HG03025 (cell line): ENCODE data around the gene KIRREL2.
"Not testable (repeated sequence)": the region's sequence is repeated elsewhere in the genome, so short reads cannot be mapped to it uniquely, and the experiment has no call there.

Experiments
- ATAC-seq: cut with Tn5 transposase; IDR thresholded peaks from one replicate; pipeline ENCODE4 v1.9.1; 2021; ENCODE audit warnings: mild to moderate bottlenecking, moderate library complexity; ENCODE audit not compliant: unreplicated experiment, low FRiP score

The KIRREL2 gene

DNA sequence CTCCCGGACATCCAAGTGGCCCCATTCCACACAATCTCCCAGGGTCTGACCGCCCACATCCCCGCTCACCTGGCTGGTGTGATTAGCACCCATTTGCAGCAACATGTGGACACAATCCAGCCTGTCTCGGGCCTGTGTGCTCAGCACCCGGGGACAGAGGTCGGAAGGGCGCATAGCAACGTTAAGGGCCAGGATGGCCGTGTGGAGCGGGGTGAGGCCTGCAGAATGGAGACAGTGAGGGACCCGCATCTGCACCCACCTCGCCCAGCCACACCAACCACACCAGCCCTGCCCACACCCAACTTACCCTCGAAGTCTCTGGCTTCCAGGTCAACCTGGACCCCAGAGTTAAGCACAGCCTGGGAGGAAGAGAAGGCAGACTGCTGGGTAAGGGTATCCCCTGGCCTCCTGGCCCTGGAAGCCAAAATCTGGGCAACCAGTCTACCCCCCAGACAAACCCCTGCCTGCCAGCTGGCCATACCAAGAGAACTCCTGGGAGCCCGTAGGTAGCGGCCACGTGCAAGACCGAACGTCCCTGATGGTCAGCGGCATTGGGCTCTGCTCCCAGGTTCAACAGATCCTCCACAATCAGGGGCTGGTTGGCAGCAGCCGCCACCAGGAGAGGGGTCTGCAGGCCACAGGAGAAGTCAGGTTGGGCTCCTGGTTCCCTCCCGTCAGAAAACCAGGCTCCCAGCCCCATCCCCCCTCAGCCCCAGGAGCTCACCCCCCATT, 39.4 kb downstream of the KIRREL2 start:
- ATAC-seq: no peak

DNA sequence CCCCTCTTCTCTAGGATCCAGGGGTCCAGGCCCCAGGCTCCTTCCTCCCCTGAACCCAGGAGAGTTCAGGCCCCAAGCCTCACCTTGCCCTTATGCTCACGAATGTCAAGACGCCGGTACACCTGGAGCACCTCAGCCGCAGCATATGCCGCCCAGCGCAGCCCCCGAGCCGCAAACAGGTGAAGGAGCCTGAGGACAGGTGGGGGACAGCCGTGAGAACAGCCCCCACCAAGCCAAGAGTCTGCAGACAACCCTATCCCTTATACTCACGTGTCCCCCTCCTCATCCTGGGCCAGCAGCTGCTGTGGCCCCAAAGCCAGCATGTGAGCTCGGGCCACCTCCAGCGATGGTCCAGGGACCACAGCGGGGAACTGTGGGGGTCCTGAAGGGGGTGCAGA, 39.9 kb downstream of the KIRREL2 start:
- ATAC-seq: no peak

DNA sequence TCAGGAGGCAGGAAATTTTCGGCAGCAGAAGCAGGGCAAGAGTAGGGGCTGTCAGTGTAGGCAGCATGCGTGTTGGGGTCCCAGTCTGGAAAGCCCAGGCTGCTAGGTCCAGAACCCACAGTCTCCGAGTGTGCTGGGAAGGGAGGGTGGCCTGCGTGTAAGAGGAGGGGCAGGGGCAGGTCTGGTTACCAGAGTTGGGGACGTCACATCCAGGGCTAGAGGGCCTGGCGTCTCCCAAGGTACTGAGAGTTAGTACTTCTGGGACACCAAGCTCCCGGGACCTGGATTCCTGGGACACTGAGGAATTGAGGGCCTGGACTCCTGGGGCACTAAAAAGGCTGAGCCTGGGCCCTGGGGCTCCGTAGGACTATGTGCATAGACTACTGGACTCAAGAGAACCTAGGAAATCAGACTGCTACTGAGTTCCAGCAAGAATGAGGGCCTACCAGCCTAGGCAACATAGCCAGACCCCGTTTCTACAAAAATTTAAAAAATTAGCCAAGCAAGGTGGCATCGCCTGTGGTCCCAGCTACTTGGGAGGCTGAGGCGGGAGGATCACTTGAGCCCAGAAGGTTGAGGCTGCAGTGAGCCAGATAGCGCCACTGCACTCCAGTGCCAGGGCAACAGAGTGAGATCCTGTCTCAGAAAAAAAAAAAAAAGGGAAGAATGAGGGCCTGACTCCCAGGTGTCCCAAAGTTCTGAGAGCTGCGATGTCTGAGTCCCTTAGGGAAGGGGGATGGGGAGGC, 41.2 kb downstream of the KIRREL2 start:
- no peak for ATAC-seq

GRCh38 chr19:35898499-35898809, 41.7 kb downstream of the KIRREL2 start:
- no peak for ATAC-seq

GRCh38 chr19:35899547-35900214, 43.0 kb downstream of the KIRREL2 start:
- ATAC-seq: no peak

- no peak for ATAC-seq
Observed at GRCh38 chr19:35901055-35901644, 44.4 kb downstream of the KIRREL2 start.

GRCh38 chr19:35901854-35902661, 45.3 kb downstream of the KIRREL2 start, which contains the start of gene HCST:
Gene HCST, plus strand, starts transcription at chr19:35902529. Its CDS starts 65 bp downstream, at chr19:35902594.
- no peak for ATAC-seq

GRCh38 chr19:35902870-35903475, 46.3 kb downstream of the KIRREL2 start:
- no peak for ATAC-seq

DNA sequence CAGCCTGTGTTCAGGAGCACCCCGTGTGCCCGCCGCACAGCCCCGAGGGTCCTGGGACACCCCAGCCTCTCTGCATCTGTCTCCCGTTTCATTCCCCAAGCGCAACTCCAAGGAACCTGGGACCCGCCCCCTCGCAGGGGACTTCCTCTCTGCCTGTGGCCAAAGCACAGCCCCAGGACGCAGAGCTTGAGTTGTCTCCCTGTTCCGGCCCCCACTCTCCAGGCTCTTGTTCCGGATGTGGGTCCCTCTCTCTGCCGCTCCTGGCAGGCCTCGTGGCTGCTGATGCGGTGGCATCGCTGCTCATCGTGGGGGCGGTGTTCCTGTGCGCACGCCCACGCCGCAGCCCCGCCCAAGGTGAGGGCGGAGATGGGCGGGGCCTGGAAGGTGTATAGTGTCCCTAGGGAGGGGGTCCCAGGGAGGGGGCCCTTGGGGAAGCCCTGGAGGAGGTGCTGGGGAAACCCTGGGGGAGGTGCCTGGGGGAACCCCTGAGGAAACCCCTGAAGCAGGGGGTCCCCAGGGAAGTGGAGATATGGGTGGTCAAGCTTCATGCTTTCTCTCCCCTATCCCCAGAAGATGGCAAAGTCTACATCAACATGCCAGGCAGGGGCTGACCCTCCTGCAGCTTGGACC, 47.0 kb downstream of the KIRREL2 start:
- peak; percentile 30 for ATAC-seq

DNA sequence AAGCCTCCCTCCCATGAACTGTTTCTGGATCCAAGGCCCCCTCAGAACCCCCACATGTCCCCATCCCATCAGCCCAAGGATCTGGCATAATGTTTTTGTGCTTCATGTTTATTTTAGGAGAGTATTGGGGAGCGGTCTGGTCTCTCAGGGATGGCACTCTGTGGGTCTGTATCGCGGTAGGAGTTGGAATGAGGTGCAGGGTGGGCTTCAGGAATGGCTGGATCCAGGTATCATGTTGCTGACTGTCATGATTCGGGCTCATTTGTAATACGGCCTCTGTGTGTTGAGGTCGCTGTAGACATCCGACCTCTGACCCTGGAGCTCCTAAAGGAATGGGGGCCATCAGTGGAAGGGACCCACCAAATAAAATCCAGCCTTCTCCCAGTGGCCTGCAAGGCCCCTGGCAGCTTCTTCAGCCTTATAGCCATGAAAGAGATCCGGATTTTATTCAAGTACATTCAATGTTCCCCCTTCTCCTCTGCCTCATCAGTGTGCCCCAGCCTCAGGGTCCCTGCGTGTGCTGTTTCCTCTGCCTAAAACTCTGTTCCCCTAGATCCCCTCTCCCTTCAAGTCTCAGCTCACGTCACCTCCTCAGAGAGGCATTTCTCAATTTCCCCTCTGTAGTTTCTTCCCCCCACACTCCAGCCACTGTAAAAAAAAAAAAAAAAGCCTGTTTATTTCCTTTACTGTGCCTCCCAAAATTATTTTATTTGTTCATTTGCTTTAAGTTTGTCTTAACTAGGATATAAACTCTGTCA, 47.8 kb downstream of the KIRREL2 start:
- no peak for ATAC-seq

GRCh38 chr19:35905178-35905727, 48.5 kb downstream of the KIRREL2 start:
- ATAC-seq: no peak

DNA sequence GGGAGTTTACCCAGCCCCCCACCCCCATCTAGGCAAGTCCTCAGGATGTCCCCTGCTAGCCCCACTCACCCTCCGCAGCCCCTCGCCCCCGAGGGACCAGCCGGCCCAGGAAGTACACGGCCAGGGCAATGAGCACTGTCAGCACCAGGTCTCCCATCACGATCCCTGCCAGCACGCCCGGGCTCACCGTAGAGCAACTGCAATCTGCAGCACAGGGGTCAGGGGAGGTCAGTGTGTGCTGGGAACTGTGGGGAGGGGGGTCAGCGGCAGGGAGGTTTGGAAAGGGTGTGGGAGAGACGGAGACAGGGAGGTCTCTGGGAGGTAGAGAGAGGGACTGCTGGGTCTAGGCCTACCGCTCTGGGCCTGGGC, 50.6 kb downstream of the KIRREL2 start:
- no peak for ATAC-seq

- no peak for ATAC-seq
Observed at GRCh38 chr19:35908010-35908441, 51.3 kb downstream of the KIRREL2 start, which contains the start of gene TYROBP. Gene TYROBP, minus strand, starts transcription at chr19:35908295. Its CDS starts 67 bp downstream, at chr19:35908228.

- ATAC-seq: no peak
Observed at GRCh38 chr19:35908973-35909683, 52.4 kb downstream of the KIRREL2 start.

DNA sequence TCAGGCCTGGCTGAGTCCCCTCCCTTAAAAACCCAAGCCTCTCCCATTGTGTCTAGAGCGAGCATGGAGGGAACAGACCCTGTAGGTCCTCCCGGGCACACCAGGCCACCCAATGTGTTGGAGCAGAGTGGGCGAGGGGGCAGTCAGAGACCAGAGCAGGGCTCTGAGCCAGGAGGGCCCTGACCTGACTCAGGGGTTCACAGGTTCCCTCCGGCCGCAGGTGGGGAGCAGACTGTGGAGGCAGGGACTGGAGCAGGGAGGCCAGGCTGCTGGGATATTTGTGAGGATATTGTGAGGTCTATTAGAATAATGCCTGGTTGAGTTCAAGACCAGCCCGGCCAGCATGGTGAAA, 52.9 kb downstream of the KIRREL2 start:
- ATAC-seq: no peak

DNA sequence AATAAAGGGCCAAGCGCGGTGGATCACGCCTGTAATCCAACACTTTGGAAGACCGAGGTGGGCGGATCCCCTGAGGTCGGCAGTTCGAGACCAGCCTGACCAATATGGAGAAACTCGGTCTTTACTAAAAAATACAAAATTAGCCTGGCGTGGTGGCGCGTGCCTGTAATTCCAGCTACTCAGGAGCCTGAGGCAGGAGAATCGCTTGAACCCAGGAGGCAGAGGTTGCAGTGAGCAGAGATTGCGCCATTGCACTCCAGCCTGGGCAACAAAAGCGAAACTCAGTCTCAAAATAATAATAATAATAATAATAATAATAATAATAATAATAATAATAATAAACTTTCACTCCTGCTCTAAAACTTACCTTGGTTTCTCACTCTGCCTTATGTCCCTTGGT, 53.6 kb downstream of the KIRREL2 start:
- not testable (repeated sequence) for ATAC-seq

DNA sequence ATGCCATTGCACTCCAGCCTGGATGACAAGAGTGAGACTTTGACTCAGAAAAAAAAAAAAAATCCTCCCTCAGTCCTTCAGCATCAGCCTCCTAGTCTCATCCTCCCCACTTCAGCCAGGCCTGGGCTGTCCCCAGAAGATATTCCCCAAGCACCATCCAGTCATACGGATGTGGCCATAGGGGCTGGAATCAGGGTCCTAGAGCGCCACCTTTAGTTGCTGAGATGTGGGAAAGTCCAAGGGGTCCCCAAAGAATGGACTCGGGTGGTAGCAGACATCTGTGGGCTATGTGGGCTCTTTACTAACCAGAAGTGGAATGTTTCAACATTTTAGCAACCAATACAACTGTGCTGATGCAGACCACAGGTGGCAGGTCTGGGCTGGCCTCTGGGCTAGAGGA, 54.5 kb downstream of the KIRREL2 start:
- ATAC-seq: no peak

DNA sequence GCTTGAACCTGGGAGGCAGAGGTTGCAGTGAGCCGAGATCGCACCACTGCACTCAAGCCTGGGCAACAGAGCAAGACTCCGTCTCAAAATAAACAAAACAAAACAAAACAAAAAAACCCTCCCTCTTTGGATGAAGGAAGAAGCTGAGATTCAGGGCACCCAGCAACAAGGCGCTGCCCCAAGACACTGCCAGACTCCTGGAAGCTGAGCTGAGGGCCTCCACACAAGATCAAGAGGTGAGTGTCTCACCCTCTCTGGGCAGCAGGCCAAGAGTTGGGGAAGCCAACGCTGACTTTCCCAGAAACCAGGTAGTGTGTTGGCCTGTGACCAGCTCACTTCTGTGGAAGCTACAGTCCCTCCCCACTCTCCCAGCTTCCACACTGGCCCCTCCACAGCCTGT, 55.1 kb downstream of the KIRREL2 start:
- ATAC-seq: no peak
